ENCODE results near the gene TTC28.

DNA sequence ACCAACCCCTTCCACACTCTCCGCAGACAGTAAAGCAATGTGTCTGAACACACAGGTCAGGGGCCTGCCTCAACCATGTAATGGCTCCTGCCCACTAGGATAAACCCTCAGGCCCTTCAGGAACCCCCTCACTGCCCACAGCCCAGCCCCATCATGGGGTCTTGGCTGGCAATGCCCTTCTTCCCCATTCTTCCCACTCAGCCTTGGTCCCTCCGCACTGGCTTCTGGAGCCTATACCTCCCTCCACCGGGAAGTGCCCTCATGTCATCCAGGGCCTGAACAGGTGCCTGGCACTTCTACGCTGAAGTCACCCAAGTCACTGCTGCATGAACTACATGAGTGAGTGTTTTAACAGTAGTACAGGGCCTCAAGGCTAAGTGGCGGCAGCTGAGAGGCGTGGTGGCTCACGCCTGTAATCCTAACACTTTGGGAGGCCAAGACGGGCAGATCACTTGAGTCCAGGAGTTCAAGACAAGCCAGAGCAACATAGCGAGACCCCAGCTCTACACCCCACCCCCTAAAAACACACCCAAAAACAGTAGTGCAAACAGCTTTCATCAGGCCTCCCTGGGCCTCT is 685.8 kb downstream of the TTC28 start:
- TF ChIP-seq POLR2AphosphoS5 (IDR thresholded peaks at IDR 0.05) (no peak), EP300 (IDR thresholded peaks at IDR 0.05) (no peak)
- TF ChIP-seq, protein P1, sequence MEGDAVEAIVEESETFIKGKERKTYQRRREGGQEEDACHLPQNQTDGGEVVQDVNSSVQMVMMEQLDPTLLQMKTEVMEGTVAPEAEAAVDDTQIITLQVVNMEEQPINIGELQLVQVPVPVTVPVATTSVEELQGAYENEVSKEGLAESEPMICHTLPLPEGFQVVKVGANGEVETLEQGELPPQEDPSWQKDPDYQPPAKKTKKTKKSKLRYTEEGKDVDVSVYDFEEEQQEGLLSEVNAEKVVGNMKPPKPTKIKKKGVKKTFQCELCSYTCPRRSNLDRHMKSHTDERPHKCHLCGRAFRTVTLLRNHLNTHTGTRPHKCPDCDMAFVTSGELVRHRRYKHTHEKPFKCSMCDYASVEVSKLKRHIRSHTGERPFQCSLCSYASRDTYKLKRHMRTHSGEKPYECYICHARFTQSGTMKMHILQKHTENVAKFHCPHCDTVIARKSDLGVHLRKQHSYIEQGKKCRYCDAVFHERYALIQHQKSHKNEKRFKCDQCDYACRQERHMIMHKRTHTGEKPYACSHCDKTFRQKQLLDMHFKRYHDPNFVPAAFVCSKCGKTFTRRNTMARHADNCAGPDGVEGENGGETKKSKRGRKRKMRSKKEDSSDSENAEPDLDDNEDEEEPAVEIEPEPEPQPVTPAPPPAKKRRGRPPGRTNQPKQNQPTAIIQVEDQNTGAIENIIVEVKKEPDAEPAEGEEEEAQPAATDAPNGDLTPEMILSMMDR (IDR thresholded peaks at IDR 0.05): no peak

Measured in esophagus muscularis mucosa (tissue), 4 donors.